Endothelial cell of umbilical vein (primary cell): ENCODE data around the gene KIF20A.

ENCODE experiments used
- EZH2 ChIP-seq: IDR thresholded peaks from 2 replicates; pipeline ENCODE4 v1.6.1; 2012; ENCODE audit warnings: borderline replicate concordance, low read depth, mild to moderate bottlenecking, moderate library complexity, low read length, inconsistent platforms; ENCODE audit not compliant: severe bottlenecking
- GATA2 ChIP-seq: IDR thresholded peaks from 2 replicates; pipeline ENCODE4 v1.7.0; 2011; ENCODE audit warnings: low read depth, mild to moderate bottlenecking, moderate library complexity, mixed read lengths, low read length; ENCODE audit not compliant: insufficient read length, insufficient read depth
- JUN ChIP-seq: IDR thresholded peaks from 2 replicates; pipeline ENCODE4 v1.6.1; 2011; ENCODE audit warnings: borderline replicate concordance, low read depth; ENCODE audit not compliant: insufficient read length, insufficient read depth
- POLR2A ChIP-seq: IDR thresholded peaks from 2 replicates; pipeline ENCODE4 v1.6.1; 2012; ENCODE audit warnings: low read depth, mild to moderate bottlenecking, control low read depth, low read length
- POLR2AphosphoS5 ChIP-seq: IDR thresholded peaks from 2 replicates; pipeline ENCODE4 v1.6.1; 2012; ENCODE audit warnings: low read depth, mild to moderate bottlenecking, control low read depth, low read length, moderate library complexity; ENCODE audit not compliant: insufficient read depth
- TF ChIP-seq, protein P1 (sequence below), 2 donors: IDR thresholded peaks; 1 replicate in 1 of 2; 2 replicates in 1 of 2; pipeline ENCODE4 v1.5.1; 2011; ENCODE audit warnings: low read length in 2 of 2, mild to moderate bottlenecking in 2 of 2, moderate library complexity in 2 of 2, control low read depth in 1 of 2, inconsistent platforms in 1 of 2, low read depth in 1 of 2; ENCODE audit not compliant: insufficient read depth in 1 of 2; ENCODE audit errors: extremely low read depth in 1 of 2

DNA sequence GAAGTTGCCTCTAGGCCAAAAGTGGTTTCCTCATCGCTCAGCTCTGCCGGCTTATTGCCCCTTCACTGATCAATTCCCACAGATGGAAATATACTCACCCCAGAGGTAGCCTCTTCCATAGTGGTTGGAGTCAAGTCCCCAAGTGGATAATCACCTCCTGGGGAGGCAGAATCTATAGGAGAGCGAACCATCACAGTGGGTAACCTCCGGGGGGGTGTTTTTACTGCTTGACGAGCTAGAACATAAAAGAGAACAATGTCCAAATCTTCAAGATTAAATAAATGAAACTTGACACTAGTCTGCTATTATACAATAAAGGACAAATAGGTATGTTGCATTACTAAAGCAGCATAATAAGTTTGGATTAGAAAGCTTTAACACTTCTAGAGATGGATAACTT lies 9.8 kb upstream of the KIF20A start:
- TF ChIP-seq, protein P1, sequence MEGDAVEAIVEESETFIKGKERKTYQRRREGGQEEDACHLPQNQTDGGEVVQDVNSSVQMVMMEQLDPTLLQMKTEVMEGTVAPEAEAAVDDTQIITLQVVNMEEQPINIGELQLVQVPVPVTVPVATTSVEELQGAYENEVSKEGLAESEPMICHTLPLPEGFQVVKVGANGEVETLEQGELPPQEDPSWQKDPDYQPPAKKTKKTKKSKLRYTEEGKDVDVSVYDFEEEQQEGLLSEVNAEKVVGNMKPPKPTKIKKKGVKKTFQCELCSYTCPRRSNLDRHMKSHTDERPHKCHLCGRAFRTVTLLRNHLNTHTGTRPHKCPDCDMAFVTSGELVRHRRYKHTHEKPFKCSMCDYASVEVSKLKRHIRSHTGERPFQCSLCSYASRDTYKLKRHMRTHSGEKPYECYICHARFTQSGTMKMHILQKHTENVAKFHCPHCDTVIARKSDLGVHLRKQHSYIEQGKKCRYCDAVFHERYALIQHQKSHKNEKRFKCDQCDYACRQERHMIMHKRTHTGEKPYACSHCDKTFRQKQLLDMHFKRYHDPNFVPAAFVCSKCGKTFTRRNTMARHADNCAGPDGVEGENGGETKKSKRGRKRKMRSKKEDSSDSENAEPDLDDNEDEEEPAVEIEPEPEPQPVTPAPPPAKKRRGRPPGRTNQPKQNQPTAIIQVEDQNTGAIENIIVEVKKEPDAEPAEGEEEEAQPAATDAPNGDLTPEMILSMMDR (IDR thresholded peaks at IDR 0.05; ENCODE audit: extremely low read depth in 1 of 2, insufficient read depth in 1 of 2, low read depth in 1 of 2, low read length in 2 of 2), result no peak
- TF ChIP-seq POLR2A, result no peak
- no peak for TF ChIP-seq POLR2AphosphoS5
- TF ChIP-seq EZH2, result no peak
- no peak for TF ChIP-seq JUN
- no peak for TF ChIP-seq GATA2
